DOHH2 (cell line): Measurements from ENCODE around the gene NCOA4.
"Not testable (repeated sequence)": the region's sequence is repeated elsewhere in the genome, so short reads cannot be mapped to it uniquely, and the experiment has no call there.

ENCODE experiments used
- EZH2phosphoT487 ChIP-seq: fragments of 200-600 bp; sonication (generic); IDR thresholded peaks from 2 replicates; pipeline ENCODE4 v1.6.1; 2017; ENCODE audit warnings: borderline replicate concordance, mild to moderate bottlenecking, antibody characterized with exemption, low read length, moderate library complexity, mixed read lengths
- TF ChIP-seq, protein P1 (sequence below): fragments of 200-600 bp; sonication (generic); IDR thresholded peaks from one replicate; pipeline ENCODE4 v1.5.1; 2014; ENCODE audit warnings: antibody characterized with exemption, mild to moderate bottlenecking, low read depth, low read length; ENCODE audit not compliant: poor library complexity, severe bottlenecking

DNA sequence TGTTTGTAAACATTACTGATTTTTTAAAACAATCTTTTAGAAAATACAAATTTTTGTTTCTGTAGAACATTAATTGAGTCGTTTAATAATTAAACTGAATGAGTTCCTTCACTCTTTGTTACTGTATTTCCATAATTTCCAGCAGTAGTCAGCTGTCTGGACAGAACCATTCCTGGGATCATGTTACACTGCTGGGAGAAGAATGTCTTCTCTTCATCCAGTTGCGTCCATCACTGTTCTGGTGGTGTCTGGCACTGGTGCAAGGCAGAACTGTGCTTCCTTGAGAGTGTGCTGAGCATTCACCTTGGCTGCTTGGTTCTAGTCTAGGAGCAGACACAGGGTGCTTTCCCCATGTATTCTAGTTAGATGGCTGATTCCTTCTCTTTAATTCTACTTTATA lies 46.0 kb downstream of the NCOA4 start:
- TF ChIP-seq, protein P1, sequence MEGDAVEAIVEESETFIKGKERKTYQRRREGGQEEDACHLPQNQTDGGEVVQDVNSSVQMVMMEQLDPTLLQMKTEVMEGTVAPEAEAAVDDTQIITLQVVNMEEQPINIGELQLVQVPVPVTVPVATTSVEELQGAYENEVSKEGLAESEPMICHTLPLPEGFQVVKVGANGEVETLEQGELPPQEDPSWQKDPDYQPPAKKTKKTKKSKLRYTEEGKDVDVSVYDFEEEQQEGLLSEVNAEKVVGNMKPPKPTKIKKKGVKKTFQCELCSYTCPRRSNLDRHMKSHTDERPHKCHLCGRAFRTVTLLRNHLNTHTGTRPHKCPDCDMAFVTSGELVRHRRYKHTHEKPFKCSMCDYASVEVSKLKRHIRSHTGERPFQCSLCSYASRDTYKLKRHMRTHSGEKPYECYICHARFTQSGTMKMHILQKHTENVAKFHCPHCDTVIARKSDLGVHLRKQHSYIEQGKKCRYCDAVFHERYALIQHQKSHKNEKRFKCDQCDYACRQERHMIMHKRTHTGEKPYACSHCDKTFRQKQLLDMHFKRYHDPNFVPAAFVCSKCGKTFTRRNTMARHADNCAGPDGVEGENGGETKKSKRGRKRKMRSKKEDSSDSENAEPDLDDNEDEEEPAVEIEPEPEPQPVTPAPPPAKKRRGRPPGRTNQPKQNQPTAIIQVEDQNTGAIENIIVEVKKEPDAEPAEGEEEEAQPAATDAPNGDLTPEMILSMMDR, result not testable (repeated sequence)
- not testable (repeated sequence) for TF ChIP-seq EZH2phosphoT487
